NCI-H1417 (cell line): ENCODE results near the gene C16orf74.
A peak's percentile ranks its signal among the peaks of the same experiment; 100 is the strongest.

Experiments
- DNase-seq, 3 experiments: peaks; one replicate each; lab custom pipeline; 2025; lab: John Stamatoyannopoulos, UW

C16orf74 gene

GRCh38 chr16:85718682-85719081 lies 32.2 kb downstream of the C16orf74 start:
- DNase-seq: peak; percentile 32 to 72 (median 56)

- no peak for DNase-seq
These were observed 32.8 kb downstream of the C16orf74 start for GRCh38 chr16:85718153-85718477.

GRCh38 chr16:85717393-85718152 lies 33.3 kb downstream of the C16orf74 start:
- DNase-seq: peak; percentile 67 to 88 (median 82)

GRCh38 chr16:85716680-85717038 lies 34.2 kb downstream of the C16orf74 start:
- peak in 2 of 3 experiments; percentile 33 to 61 for DNase-seq

- DNase-seq: no peak
These were observed 34.7 kb downstream of the C16orf74 start for GRCh38 chr16:85716022-85716679.

GRCh38 chr16:85715169-85716021 lies 35.5 kb downstream of the C16orf74 start:
- peak; percentile 85 to 96 (median 87) for DNase-seq

GRCh38 chr16:85712801-85713200 lies 38.1 kb downstream of the C16orf74 start:
- DNase-seq: peak in 2 of 3 experiments; percentile 7 to 33

- no peak for DNase-seq
These were observed 38.8 kb downstream of the C16orf74 start for GRCh38 chr16:85711982-85712587.

GRCh38 chr16:85710732-85711131 lies 40.2 kb downstream of the C16orf74 start:
- peak in 2 of 3 experiments; percentile 71 to 88 for DNase-seq

GRCh38 chr16:85709766-85710585 lies 40.9 kb downstream of the C16orf74 start:
- DNase-seq: peak; percentile 38 to 96 (median 87)

- DNase-seq: no peak
These were observed 42.6 kb downstream of the C16orf74 start for GRCh38 chr16:85708338-85708737.

GRCh38 chr16:85707528-85708095 lies 43.3 kb downstream of the C16orf74 start:
- DNase-seq: peak; percentile 43 to 73 (median 45)

GRCh38 chr16:85706449-85707034 lies 44.4 kb downstream of the C16orf74 start:
- no peak for DNase-seq

- DNase-seq: no peak
These were observed 45.7 kb downstream of the C16orf74 start for GRCh38 chr16:85704900-85705846.

- DNase-seq: no peak
These were observed 46.9 kb downstream of the C16orf74 start for GRCh38 chr16:85704011-85704410.

- DNase-seq: no peak
These were observed 51.3 kb downstream of the C16orf74 start for GRCh38 chr16:85699628-85700027.

GRCh38 chr16:85698935-85699558 lies 51.8 kb downstream of the C16orf74 start:
- DNase-seq: no peak

- DNase-seq: no peak
These were observed 52.4 kb downstream of the C16orf74 start for GRCh38 chr16:85698459-85698891.

GRCh38 chr16:85697431-85697830 lies 53.5 kb downstream of the C16orf74 start:
- peak in 2 of 3 experiments; percentile 58 to 69 for DNase-seq
